G401.6 (cell line): ENCODE results near the gene TNFRSF8.

ENCODE experiments used
- FAIRE-seq: peaks from 2 replicates; lab custom pipeline; 2012; peaks lifted over from hg19 to GRCh38; lab: Jason Lieb, UNC

The TNFRSF8 gene

DNA sequence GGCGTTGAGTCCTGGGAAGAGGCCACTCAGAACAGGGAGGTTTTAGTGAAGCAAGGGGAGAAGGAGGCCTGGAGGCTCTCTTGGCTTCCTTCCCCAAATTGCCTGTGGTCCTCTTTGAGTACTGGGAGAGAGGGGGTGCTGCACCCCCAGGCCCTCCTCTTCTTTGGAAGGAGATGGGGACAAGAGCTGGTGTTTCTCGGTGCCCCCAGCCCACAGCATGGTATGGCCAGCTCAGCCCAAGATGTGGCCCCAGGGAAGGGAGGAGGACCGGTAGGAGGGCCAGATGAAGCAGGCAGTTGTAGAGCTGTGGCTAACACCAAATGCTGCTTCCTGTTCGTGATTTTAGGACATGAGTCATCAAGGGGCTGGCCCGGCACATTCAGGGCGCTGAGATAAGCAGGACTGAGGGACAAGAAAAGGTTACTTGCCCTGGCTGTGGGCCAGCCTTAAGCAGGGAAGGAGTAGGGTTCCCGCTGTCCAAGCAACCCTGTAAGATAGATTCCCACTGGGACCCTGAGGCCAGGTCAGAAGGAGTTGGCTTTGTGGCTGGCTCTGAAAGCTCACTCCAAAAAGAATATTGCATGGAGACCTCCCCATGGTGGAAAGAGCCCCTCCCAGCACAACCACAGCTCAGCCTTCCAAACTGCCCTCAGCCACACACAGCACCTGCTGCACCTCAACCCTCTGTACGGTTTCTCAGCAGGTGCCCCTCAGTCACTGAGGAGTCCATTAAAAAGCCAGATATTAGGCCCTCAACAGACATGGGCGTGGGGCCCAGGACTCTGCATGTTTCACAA, 98.8 kb downstream of the TNFRSF8 start:
- FAIRE-seq, result no peak

DNA sequence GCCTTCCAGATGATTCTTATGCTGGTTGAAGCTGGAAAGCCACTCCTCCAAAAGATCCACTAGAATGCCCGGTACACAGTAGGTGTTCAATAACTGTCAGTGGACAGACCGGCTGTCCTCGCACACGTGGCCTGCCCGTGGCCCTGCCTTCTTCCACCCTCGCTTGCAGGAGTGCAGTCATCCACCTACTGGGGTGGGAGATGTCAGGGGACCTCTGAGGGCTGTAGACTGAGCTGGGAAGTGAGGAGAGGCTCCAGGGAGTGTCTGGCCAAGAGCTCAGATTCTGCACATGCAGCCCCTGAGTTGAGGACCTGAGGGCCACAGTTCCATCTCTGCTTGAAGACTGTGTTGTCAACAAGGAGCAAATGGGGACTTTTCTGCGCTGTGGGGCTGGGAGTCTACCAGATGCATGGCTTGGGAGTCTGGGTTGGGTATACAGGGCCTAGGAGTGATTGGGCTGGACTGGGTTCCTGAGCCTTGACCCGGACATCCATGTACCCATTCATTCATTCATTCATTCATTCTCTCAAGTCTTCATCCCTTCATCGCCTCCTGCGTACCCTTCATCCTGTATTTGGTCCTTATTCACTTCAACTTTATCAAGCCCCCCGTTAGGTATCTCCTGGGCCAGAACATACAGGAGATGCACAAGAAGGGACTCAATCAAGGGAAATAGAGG, 99.5 kb downstream of the TNFRSF8 start:
- FAIRE-seq, result no peak

DNA sequence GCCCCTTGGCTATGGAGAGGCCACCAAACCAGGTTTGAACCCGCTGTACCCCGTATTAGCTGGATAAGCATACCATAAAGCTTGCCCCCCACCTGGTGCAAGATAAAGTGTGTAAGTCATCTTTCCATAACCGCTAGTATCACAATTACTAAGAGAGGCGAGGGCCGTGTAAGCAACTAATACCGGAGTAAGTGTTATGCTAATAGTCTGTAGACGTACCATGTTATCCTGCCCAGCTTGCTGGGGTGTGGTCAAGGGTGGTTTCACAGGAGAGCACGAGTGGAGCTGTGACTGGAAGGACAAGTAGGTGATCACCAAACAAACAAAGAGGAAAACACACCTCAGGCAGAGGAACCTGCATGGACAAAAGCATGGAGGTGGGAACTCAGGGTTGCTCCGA, 100.1 kb downstream of the TNFRSF8 start:
- FAIRE-seq, result no peak

DNA sequence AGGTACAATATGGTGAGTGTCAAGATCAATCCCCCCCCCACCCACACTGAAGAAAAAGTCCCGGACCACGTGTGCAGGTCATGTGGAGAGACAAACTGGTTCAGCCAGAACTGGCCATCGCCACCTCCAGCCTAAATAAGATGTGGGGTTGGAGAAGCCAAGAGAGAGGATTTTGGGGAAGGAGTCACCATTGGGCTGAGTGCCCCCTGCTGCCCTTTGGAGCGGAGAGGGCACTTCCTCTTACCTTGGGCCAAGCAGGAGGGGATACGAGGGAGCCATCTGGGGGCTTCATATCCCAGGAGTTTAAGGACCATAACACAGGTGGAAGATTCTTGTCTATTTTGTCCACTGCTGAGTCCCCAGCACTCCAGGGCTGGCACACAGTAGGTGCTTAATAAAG, 101.1 kb downstream of the TNFRSF8 start:
- no peak for FAIRE-seq

DNA sequence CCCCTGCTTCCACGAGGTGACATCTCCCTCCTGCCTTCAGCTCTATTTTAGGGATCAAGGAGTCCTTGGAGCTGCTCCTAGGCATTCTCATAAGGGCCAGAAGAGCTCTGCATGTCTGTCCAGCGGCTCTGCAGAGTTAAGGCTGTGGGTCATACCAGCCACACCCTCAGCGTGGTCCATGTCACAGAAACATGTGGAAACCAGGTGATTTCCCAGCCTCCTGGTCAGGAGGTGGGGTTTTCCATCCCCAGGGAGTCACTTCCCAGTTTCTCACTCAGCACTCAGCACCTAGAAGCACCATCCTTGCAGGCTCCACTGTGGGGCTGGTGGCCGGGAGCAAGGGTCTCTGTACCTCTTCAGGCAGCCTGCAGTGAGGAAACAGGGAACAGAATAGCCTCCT, 102.2 kb downstream of the TNFRSF8 start:
- FAIRE-seq, result no peak

DNA sequence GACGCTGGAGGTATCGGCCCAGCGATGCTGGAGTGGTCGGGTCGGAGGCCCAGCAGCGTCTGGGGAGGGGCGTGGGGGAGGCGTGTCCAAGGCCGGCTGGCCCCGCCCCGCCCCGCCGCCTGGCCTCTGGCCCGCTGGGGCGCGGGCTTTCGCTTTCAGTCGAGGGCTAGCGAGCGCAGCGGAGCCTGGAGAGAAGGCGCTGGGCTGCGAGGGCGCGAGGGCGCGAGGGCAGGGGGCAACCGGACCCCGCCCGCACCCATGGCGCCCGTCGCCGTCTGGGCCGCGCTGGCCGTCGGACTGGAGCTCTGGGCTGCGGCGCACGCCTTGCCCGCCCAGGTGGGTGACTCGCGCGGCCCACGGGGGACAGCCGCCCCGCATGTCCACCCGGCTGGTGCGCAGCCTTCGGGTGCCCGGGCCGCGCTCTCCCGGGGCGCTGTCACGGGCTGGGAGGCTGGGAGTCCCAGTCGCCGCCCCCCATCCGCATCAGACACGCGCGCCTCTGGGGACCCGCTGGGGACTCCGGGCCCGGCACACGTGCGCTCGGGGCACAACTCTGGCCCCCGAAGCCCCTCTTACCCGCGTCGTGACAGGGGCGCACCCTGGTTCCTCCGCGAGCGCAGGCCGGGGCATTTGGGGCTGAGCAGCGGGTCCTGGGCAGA, 103.9 kb downstream of the TNFRSF8 start, which contains the start of gene TNFRSF1B:
TSS of gene TNFRSF1B (plus strand) at position 158 of the 659 bp plus-strand sequence. CDS start at position 259, 101 bp downstream.
- no peak for FAIRE-seq

DNA sequence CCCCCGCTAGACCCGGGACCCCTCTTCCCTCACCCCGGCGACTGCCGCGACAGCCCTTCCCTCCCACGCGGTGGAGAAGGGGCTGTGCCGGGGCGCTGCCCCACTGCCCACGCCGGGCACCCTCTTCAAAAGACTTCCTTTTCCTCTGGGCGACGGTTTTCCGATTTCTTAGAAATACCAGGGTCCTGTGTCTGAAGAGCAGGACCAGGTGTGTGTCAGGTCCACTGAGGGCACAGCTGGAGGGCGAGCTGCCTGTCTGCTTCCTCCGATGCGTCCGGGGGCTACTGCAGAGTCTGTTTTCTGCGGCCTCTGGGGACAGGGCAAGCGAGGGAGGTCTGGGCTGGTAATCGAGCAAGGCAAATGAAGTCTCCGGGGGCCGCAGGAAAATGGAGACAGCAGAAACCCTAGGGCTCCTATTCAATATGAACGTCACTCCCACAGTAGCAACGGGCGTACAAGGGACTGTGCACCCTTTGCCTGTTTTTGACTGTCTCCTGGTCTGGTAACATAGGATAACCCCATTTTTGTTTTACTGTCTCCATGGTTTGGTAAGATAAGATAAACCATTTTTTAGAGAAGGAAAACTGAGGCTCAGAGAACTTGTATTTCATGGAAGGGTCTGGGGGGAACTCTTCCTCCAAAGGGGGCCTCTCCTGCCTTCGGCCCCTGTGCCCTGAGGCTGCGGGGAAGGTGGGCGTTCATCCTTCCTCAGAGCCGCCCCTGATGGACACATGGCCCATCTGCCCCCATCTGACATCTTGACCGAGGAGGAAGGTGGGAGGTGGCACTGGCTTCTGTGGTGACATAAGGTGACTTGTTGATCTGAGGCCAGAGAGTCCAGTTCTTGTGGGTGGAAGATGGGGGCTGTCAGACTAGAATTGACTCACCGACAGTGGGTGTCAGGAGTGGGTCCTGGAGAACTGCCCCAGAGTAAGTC, 104.7 kb downstream of the TNFRSF8 start:
- FAIRE-seq, result no peak

DNA sequence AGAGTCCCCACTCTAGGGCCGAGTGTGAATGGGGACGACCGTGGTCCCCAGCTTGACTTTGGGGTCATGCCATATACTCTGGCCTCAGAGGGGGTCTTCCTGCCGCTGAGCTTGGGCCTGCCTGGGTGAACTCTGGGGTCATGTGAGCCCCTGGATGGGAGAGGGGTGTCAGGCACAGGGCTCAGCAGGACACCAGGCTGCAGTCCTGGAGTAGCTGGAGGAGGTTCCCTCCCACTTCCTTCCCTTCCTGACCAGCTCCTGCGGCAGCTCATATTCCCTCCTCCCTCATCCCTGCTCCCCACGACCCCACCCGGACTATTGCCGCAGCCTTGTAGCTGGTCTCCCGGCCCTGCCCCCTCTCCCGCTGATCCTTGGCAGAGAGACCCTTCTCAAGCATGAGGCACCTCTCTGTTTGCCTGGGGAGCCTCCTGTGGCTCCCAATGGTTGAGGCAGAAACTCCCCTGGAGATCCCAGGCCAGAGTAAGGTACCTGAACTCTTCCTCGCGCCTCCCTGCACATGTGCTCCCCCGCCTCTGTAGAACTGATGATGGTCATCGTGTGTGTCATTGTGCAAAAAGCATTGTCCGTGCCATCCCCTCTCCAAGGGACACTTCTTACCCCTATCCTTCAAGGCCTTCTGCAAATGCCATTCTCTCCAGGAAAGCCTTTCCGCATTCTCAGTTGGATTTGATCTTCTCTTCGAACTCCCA, 105.5 kb downstream of the TNFRSF8 start:
- FAIRE-seq, result no peak

DNA sequence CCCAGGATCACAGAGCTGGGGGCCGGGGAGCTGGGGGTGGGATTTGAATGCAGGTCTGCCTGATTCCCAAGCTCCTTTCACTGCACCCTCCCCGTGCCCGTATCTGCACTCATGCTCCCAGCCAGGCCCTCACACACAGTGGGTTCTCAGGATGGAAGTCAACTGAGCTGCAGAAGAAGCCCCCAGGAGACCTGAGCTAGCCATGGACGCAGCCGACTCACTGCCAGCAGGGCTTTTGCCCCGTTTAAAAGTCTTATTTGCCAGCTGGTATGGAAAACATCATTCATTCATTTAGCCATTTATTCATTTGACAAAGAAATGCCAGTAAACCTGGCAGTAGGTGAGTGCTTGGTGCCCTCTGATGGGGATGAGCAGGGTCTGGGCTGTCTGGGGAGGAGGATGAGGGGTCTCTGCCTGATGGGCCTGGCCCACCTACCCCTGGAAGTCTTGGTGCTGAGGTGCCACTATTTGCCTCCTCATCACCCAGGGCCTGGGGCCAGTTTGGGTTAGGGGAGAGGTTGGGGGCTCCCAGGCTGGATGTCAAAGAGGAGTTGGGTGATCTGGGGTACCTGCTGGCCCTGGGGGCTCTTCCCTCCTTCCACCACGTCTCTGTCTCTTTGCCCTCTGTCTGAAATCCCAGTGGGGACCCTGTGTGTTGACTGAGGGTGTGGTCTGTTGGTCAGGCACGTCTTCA, 106.5 kb downstream of the TNFRSF8 start:
- no peak for FAIRE-seq

DNA sequence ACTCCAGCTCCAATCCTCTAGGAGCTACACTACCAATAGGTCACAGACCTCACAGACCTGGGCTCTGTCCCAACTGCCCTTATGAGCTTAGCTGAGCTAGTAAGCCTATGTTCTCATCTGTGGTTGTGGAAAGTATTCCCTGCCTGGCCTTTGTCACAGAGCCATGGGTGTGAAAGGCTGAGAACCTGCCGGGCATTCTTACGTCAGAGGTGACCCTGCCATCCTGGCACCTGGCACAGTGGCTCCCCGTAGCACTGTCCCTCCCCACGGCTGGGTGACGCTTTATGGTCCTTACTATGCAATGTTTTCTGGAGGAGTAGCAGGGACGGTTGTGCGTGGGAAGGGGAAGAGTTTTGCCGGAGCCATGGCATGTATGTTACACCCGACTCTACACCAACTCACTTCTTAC, 107.2 kb downstream of the TNFRSF8 start:
- no peak for FAIRE-seq

DNA sequence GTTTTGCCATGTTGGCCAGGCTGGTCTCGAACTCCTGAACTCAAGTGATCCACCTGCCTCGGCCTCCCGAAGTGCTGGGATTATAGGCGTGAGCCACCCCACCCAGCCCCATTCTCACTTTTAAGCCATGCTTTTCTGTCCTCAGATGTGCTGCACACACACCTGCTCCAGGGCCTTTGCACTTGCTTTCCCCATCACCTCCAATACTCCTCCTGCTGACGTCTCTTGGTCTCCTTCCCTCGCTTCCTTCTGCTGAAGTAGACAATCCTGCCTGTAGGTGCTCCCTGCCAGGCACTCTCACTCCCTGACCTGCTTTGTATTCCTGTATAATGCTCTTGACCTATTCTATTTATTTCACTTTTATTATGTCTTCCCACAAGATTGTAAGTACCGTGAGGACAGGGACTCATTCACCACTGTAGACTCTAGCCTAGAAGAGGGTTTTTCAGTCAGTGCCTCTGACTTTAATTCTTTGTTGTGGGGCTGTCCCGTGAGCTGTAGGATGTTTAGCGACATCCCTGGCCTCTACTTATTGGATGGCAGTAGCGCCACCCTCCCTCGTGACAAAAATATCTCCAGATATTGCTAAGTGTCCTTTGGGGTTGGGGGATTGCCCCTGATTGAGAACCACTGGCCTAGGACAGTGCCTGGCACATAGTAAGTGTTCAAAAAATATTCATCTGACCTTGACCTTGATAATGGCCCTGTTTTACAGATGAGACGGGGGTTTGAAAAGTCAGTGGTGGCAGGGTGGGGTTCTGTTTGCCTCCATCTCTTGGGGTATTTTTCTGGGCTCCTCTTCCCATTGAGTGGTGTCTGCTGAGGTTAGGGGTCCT, 108.3 kb downstream of the TNFRSF8 start:
- FAIRE-seq, result no peak

DNA sequence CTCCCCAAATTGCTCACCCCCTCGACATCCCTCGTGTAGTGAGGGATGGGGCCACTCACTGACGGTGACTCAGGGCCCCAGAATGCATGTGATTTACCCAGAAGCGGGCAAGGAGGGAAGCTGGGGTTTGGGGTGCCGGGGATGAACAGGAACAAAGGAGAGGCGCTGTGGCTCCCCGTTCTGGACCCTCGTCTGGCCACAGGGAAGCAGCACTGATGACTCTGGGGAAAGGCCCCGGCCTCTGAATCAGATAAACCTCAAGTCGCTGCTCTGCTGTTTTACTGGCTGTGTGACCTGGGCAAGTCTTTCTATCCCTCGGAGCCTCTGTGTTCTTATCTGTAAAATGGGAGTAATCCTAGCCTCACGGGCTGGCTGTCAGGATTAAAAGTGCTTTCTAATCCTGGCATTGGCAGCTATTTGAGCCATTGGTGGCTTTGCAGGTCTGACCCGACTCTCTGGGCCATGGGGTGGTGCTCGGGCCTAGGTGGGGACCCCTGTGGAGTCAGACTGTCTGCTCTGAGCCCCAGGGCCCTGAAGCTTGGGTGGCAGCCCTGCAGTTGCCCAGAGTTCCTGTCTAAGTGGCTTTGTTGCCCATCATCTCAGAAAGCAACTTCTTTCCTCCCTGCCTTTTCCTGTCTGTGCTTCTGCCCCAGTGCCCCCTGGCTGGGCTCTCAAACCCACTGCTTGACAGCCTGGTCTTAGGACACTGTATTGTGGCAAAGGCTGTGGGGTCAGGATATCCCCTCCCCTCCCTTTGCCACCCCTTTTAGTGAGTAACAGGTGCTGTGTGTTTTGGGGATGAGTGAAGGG, 109.1 kb downstream of the TNFRSF8 start:
- FAIRE-seq, result no peak

DNA sequence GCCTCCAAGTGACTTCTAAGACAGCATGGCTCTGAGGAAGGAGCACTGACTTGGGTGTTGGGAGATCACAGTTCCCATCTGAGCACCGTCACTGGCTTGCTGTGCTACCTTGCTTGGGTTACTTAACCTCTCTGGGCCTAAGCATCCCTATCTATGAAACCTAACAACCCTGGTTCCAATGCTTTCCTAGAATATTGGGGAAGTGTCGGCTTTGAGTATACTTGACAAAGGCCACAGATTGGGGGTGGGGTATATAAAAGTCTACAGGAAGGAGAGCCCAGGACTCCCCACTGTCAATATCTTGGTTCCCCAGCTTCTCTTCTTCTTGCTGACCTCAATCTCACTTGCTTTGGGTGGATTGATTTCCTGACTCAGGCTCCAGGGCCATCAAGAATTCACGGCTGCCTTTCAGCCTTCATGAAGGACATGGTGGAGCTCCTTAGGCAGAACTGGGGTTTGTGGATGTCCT, 110.0 kb downstream of the TNFRSF8 start:
- no peak for FAIRE-seq

DNA sequence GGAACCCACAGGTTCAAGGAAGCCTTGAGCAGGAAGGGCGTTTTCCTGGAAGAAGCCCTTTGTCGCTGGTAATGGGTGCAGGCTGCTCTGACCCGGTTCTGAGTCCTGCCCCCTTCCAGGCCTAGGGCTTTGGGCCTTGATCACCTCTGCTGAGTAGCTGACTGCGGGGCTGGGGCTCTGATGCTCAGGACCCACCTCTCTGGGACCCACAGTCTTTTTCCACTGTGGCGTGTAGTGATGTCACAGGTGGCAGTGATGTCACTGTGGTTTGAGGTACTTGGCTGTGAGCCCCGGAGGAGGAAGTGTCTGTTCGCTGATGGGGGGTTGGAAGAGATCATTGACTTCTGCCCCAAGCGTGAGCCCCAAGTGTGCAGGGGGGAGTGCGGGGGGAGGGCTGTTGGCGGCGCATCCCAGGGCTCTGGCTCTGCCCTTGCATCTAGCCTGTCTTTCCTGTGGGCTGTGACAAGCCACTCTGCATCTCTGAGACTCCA, 110.6 kb downstream of the TNFRSF8 start:
- no peak for FAIRE-seq

DNA sequence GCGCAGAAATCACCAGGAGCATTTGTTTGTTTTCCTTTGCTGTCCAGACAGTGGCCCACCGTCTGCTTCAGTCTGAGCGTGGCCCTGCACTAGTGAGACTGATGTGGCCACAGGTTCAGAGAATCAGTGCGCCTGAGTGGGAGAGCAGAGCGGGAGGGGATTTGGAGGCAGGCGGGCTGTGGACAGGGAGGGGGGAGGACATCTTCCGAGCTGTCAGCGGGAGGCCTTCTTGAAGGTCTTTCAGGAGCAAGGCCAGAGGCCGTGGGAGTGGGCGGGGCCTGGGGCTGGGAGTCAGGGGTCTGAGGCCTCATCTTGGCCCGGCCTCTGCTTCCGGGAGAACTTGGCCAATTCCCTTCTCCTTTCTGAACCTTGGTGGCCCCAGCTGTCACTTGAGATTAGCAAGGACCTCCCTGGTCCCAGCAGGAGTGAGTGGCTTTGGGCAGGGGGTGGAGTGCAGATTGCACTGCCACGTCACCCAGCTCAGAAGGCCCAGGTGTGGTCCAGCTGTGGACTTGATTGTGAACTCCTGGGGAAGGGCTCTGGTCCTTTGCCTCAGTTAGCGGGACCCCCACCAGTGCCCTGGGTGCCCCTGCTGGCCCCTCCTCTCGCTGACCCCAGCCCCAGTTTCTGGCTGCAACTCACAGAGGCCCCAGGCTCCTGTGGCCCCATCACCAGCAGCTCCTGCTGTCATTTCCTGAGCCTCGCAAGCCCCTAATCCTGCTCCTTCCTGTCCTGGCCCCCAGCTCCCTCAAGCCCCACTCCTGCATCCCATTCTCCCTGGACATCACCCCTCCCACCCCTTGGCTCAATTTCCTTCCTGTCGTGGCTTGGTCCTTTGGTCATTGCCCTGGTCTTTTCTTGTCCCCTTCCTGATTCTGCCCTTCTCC, 112.1 kb downstream of the TNFRSF8 start:
- no peak for FAIRE-seq

DNA sequence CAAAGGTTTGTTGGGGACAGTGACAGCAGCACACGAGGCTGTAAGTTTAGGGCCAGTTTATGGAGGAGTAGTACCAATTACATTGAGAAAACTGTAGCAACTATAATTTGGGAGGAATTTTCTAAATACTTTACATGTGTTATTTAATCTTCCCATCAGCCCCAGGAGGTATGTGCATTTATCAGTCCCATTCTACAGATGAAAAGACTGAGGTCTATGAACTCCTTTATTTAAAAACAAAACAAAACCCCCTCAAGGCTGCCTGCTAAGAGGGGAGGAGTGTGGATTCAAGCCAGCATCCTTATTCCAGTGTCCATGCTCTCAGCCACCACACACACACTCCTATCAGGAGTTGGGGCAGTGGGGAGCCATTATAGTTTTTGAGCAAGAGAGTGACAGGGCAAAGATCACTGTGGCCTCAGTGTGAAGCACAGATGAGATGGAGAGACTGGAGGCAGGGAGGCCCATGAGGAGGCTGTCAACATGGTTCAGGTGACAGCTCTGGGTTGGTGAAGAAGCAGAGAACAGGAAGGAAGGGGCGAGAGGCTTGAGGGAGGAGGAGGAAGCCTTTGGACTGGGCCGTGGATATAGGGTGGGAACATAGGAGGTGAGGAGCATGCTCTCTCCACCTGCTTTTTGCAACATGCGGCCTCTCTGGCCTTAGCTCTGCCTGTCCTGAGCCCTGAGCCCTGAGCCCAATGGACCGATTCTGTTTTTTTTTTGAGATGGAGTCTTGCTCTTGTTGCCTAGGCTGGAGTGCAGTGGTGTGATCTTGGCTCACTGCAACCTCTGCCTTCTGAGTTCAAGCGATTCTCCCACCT, 113.4 kb downstream of the TNFRSF8 start:
- FAIRE-seq, result no peak
